T-helper 17 cell (primary cell): ENCODE results near the gene CRADD. TPM values are rescaled to one million over a fixed set of nuclear protein-coding genes. Genes with fewer than 3 reads are reported as not detected.

Experiments used
- ATAC-seq: fragments of 150-1000 bp; cut with Tn5 transposase; 2 replicates; pipeline ENCODE4 v1.10.0; 2021; ENCODE audit warnings: mild to moderate bottlenecking, moderate library complexity
- DNase-seq, 3 donors: peaks; one replicate each; pipeline versions ENCODE4 v3.0.0 to v3.0.0-alpha.2; 2020 to 2021
- H3K9me3 ChIP-seq: one replicate; pipeline ENCODE4 v1.7.0; 2013; ENCODE audit warnings: low read length, mild to moderate bottlenecking; ENCODE audit not compliant: control insufficient read depth, poor library complexity, severe bottlenecking
- H3K27ac Mint-ChIP-seq: one replicate; pipeline ENCODE4 v1.8.0; 2022; ENCODE audit warnings: mild to moderate bottlenecking, moderate library complexity, mixed read lengths
- H3K27me3 Mint-ChIP-seq: one replicate; pipeline ENCODE4 v1.8.0; 2022; ENCODE audit warnings: mixed read lengths
- H3K36me3 Mint-ChIP-seq: one replicate; pipeline ENCODE4 v1.8.0; 2022; ENCODE audit warnings: low read depth, mixed read lengths
- H3K4me1 Mint-ChIP-seq: one replicate; pipeline ENCODE4 v1.8.0; 2022; ENCODE audit warnings: mild to moderate bottlenecking, mixed read lengths
- H3K4me3 Mint-ChIP-seq: one replicate; pipeline ENCODE4 v1.8.0; 2022; ENCODE audit warnings: mild to moderate bottlenecking, moderate library complexity, mixed read lengths
- total RNA-seq, 4 donors: library from RNA in 2 of 4; stranded (reverse) in 2 of 4; gene quantifications; one replicate each; pipeline ENCODE4 v1.2.3 and lab custom pipeline; 2022 to 2026

Gene CRADD
- total RNA-seq, 2 donors from 2014 or later, result 13.0 to 14.4 TPM

DNA sequence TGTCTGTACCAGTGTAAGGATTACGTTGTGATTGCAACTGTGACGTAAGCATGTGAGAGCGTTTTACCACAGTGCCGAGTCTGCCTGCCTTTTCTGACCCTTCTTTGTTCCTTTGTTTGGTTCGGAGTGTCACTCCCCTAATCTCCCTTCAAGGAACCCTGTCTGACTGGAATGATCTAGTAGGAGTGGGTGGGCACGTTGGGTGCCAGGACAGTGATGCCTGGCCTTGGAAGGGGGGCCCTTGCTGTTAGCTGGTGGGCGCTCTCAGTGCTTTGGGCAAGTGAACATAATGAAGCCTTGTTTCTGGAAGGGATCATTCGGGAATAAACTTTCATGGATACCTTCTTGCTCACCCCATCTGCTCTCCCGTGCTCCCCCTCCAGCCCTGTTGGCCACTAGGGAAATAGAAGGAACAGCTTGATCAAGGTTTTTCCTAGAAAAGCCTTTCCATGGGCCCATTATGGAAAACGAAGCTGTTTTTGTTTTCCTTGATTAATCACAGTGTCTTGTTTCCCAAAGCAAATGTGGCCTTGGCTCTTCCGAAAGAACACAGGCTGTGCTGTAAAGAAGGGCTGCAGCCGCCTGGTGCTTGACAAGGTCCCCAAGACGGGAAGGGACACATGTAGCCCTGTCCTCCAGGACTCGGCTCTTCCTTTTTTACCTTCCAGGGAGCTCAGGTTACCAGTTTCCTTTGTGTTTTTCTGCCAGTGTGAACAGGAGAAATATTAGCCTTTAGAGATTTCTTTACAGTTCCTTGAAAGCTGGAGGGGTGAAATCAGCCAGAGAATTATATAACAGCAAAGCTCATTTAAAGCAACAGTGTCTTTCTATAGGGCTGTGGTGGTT lies 215.5 kb downstream of the CRADD start:
- ATAC-seq, result no peak
- Mint-ChIP-seq H3K4me3 (no peak overlapping the region), H3K4me1 (peaks cover 3% of the 10 kb centered on the region), H3K27ac (no peak overlapping the region), H3K36me3 (no peaks in the 10 kb centered on the region), H3K27me3 (no peaks in the 10 kb centered on the region)
- DNase-seq, result no peak
- H3K9me3 ChIP-seq, result no peaks in the 10 kb centered on the region

DNA sequence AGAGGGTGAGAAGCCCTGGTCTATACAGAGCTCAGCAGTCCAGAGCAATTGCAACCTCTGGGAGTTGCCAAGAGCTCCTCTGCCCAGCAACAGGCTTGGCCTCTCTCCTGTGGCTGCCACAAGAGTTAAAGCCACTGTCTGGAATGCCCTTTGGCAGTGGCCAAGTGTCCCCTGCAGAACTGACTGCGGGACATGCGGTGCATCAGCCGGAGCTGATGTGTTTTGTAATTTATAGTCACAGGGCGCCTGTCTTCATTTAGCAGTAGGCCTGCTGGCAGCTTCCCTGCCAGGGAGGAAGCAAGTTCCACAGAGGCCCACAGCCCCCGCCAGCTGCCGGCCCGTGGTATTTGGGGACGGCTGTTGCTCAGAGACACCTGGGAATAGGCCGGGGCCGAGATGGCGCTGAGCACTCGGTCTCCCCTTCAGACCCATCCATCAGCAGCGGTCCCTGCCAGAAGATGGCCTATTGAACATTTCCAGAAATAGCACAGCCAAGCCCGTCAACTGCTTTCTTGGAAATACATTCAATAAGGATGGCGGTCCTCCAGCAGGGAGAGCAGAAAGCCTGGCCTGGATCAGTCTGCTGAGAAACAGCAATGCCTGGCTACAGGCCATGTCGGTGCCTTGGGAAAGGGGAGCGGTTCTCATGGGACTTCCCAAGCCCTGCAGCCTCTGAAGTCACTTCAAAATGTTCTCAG lies 217.4 kb downstream of the CRADD start:
- Mint-ChIP-seq H3K27me3 (no peaks in the 10 kb centered on the region), H3K4me3 (no peak overlapping the region), H3K36me3 (no peaks in the 10 kb centered on the region), H3K4me1 (peaks cover 12% of the 10 kb centered on the region), H3K27ac (no peak overlapping the region)
- no peaks in the 10 kb centered on the region for H3K9me3 ChIP-seq
- DNase-seq, result no peak
- ATAC-seq, result no peak

DNA sequence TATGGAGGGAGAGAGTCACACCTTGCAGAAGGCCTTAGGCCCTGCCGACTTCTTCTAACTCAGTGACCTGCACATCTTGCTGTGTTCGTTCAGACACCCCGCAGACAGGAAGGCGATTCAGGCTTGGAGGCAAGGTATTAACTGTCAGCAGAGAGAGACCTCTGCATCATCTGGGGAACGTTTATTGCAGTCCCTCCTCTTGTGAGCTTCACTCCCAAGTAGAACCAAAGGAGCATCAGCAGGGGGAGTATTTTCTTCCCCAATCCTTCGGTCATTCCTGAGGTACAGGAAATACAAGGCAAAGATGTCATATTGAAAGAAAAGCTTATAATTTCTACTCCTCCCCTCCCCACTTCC lies 217.9 kb downstream of the CRADD start:
- no peak for ATAC-seq
- DNase-seq, result no peak
- H3K4me3 Mint-ChIP-seq, result no peak overlapping the region
- H3K27me3 Mint-ChIP-seq, result no peaks in the 10 kb centered on the region
- H3K9me3 ChIP-seq, result no peaks in the 10 kb centered on the region
- H3K27ac Mint-ChIP-seq, result no peak overlapping the region
- H3K36me3 Mint-ChIP-seq, result no peaks in the 10 kb centered on the region
- H3K4me1 Mint-ChIP-seq, result peaks cover 12% of the 10 kb centered on the region

DNA sequence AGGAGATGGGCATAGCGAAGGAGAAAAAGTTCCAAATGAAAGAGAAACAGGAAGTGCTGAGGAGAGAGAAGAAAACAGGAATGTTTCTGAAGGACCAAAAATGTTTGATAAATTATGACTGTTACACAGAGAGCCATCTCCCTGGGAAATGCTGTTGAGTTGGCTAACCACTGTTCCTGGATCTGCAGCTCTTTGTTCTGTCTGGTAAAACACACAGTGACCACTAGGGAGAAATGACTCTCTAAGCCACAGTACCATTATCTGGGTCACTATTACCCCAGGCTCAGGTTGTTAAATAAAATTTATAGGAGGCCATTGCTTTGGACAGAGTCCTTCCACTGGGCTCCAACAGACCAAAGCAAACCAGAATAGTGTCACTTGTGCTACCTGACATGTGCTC lies 219.3 kb downstream of the CRADD start:
- Mint-ChIP-seq H3K4me3 (no peak overlapping the region), H3K27ac (no peak overlapping the region)

DNA sequence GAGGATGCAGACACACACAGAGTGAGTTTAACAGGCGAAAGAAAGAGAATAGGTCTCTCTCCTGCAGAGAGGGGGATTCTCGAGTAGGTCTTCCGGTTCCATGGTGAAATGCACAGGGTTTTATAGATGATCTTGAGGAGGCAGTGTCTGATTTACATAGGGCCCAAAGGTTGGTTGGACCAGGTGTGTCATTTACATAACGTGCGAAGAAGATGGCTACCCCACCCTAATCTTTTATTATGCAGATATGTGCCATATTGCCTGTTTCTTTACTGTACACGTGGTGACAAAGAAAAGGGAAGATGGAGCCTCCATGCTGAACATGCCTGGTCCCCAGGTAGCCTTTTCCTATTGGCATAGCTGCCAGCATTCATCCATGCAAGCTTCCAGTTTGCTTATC lies 219.8 kb downstream of the CRADD start:
- no peaks in the 10 kb centered on the region for H3K9me3 ChIP-seq

More for the DNA sequence above, 219.3 kb downstream of the CRADD start:
- no peaks in the 10 kb centered on the region for H3K9me3 ChIP-seq
- peaks cover 12% of the 10 kb centered on the region for H3K4me1 Mint-ChIP-seq
- DNase-seq (no peak), ATAC-seq (no peak)
- H3K36me3 Mint-ChIP-seq, result no peaks in the 10 kb centered on the region
- H3K27me3 Mint-ChIP-seq, result no peaks in the 10 kb centered on the region

DNA sequence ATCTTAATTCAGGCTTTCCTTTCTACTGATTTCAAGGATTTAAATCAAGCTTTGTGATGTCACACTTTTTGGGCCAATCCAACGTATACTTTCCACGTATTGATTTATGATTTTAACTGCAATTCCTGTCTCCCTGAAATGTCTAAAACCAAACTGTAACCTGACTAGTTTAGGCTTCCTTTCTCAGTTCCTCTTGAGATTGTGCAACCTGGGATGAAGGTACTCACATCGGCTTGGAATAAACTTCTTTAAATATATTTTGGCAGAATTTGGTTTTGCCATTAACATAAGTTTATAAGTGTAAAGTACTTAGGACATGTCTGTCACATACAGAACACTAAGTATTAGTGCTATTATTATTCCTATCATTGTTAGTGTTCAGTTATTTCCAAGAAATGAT lies 224.6 kb downstream of the CRADD start:
- Mint-ChIP-seq H3K4me1 (peaks cover 10% of the 10 kb centered on the region), H3K36me3 (no peaks in the 10 kb centered on the region), H3K27me3 (no peaks in the 10 kb centered on the region), H3K27ac (no peak overlapping the region), H3K4me3 (no peak overlapping the region)
- no peaks in the 10 kb centered on the region for H3K9me3 ChIP-seq
- DNase-seq (no peak), ATAC-seq (no peak)

More for the DNA sequence above, 219.8 kb downstream of the CRADD start:
- Mint-ChIP-seq H3K36me3 (no peaks in the 10 kb centered on the region), H3K4me3 (no peak overlapping the region), H3K4me1 (peaks cover 12% of the 10 kb centered on the region), H3K27ac (no peak overlapping the region), H3K27me3 (no peaks in the 10 kb centered on the region)
- DNase-seq (no peak), ATAC-seq (no peak)

DNA sequence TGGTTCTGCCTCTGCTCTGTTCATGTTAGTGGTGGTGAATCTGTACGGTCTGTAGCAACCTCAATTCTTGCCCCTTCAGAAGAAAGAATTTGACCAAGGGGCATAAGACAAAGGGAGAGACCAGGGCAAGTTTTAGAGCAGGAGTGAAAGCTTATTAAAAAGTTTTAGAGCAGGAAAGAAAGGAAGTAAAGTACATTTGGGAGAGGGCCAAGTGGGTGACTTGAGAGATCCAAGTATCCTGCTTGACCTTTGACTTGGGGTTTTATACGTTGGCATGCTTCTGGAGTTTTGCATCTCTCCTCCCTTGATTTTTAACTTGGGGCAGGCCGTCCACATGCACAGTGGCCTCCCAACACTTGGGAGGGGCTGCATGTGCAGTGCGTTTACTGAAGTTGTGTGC lies 225.0 kb downstream of the CRADD start:
- no peak overlapping the region for H3K27ac Mint-ChIP-seq
- peaks cover 10% of the 10 kb centered on the region for H3K4me1 Mint-ChIP-seq

DNA sequence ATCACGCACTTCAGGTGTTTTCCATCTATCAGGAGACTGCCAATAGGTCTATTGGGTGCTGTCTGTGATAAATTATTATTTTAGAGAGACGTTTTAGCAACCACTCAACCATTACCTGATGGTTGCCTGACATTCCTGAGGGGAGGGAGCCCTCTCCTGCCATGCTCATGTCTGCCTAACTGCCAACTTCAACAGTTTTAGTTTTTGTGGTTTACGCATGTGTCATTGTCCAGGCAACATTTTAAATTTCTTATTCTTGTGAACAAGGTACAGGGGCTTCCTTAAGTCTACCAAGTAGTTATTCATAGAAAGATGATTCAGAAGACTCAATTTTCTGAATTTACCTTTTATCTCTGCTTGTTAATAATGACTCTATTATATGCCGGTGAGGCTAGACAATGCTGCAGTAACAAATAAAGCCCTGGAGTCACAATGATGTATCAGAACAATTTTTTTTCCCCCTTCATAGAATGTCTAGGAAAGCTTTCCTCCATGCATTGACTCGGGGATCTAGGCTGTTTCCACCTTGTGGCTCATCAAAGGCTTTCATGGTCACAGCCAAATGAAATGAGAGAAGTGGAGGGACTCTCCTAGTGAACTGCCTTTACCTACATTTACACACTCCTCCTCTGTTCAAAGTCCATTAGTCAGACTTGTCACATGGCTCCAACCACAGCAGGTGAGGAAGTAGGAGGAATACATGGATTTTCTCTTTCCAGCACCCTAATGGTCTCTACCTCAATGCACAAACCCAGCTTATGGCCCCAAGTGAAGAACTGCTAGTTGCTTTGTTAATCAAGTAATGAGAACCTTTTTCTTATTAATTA lies 225.8 kb downstream of the CRADD start:
- Mint-ChIP-seq H3K27ac (no peak overlapping the region), H3K27me3 (no peaks in the 10 kb centered on the region), H3K4me3 (no peak overlapping the region), H3K36me3 (no peaks in the 10 kb centered on the region), H3K4me1 (peaks cover 10% of the 10 kb centered on the region)
- no peak for ATAC-seq
- no peak for DNase-seq
- no peaks in the 10 kb centered on the region for H3K9me3 ChIP-seq

More for the DNA sequence above, 225.0 kb downstream of the CRADD start:
- Mint-ChIP-seq H3K4me3 (no peak overlapping the region), H3K36me3 (no peaks in the 10 kb centered on the region), H3K27me3 (no peaks in the 10 kb centered on the region)
- ATAC-seq, result no peak
- DNase-seq, result no peak
- no peaks in the 10 kb centered on the region for H3K9me3 ChIP-seq

DNA sequence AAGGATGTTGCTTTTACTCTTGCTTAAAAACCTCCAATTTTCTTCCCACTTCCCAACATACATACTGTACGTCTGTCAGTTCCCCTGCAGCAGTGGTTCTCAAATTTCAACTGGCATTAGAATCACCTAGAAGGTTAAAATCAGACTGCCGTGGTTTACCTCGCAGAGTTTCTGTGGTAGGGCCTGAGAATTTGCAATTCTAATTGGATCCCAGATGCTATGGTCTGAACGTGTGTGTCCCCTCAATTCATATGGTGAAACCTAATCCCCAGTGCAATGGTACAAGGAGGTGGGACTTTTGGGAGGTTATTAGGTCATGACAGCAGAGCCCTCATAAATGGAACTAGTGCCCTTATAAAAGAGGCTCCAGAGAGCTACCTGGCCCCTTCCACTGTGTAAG lies 226.9 kb downstream of the CRADD start:
- ATAC-seq (no peak), DNase-seq (no peak)
- no peak overlapping the region for H3K27ac Mint-ChIP-seq
- no peaks in the 10 kb centered on the region for H3K9me3 ChIP-seq
- H3K4me3 Mint-ChIP-seq, result no peak overlapping the region
- no peaks in the 10 kb centered on the region for H3K27me3 Mint-ChIP-seq
- no peaks in the 10 kb centered on the region for H3K36me3 Mint-ChIP-seq
- peaks cover 5% of the 10 kb centered on the region for H3K4me1 Mint-ChIP-seq

DNA sequence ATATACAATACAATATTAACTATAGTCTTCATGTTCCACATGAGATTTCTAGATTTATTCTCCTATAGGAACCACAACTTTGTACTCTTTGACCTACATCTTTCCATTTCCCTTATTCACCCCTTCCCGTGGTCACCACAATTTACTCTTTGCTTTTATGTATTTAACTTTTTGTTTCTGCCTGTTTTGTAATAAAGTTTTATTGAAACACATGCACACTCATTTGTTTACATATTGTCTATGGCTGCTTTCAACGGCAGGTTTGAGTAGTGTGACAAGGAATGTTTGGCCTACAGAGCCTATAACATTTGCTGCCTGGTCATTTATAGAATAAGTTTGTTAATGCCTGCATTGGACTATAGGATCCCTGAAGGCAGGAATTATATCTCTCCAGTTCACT lies 231.1 kb downstream of the CRADD start:
- H3K4me1 Mint-ChIP-seq, result peaks cover 2% of the 10 kb centered on the region
- H3K36me3 Mint-ChIP-seq, result no peaks in the 10 kb centered on the region
- DNase-seq, result no peak
- H3K27ac Mint-ChIP-seq, result no peak overlapping the region
- no peaks in the 10 kb centered on the region for H3K27me3 Mint-ChIP-seq
- no peak for ATAC-seq
- H3K9me3 ChIP-seq, result no peaks in the 10 kb centered on the region
- H3K4me3 Mint-ChIP-seq, result no peak overlapping the region

DNA sequence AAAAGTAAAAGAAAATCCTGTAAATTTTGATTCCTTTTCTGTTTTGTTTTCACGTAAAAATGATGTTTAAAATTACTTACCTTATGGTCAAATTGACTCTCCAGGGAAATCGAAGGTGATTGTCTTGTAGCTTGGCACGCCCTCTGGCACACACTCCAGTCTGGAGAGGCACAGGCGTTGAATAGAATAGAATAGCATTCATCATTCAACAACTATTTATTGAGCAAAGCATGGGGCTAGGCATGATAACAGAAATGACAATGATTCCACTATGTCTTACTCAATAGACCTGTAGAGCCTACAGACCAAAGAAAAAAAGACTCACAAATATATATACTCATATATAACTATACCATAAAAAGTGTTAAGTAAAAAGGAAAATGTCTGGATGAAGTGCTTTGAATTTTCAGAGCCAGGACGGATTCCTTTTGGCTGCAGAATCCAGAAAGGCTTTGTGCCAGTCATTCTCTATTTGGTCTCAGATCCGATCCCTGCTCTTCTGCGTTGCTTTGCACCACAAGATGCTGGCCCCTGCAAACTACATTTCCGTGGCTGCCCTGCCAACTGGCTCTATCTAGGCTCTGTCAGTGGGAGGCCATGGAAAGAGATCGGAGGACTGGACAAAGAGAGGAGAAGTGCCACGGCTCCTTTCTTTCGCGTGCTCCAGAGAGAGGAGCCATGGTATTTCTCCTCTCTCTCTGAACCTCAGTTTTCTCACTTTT lies 231.8 kb downstream of the CRADD start:
- no peaks in the 10 kb centered on the region for H3K9me3 ChIP-seq
- H3K27me3 Mint-ChIP-seq, result no peaks in the 10 kb centered on the region
- DNase-seq (no peak), ATAC-seq (no peak)
- peaks cover 2% of the 10 kb centered on the region for H3K4me1 Mint-ChIP-seq
- no peaks in the 10 kb centered on the region for H3K36me3 Mint-ChIP-seq
- H3K4me3 Mint-ChIP-seq, result no peak overlapping the region
- no peak overlapping the region for H3K27ac Mint-ChIP-seq

DNA sequence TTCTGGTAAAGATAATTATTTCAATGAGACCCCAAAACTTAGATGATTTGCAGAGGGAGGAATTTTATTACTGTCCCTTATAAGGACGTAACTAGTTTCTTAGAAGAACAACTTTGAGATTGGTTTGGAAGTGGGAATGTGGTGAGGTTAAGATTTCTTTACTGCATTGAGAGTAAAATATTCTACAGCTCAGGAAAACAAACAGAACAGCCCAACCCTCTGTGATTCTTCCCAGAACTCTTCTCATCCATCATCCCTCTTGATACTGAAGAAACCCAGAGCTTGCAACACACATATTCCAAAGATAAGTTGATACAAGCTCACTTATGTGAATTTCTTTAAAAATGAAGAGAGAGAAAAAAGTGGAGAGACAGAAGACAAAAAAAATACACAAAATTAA lies 234.2 kb downstream of the CRADD start:
- no peak for ATAC-seq
- Mint-ChIP-seq H3K27me3 (no peaks in the 10 kb centered on the region), H3K4me1 (peaks cover 2% of the 10 kb centered on the region), H3K4me3 (no peak overlapping the region), H3K27ac (no peak overlapping the region), H3K36me3 (no peaks in the 10 kb centered on the region)
- H3K9me3 ChIP-seq, result no peaks in the 10 kb centered on the region
- no peak for DNase-seq
